ENCODE data around the gene LRRC36.

Gene LRRC36

GRCh38 chr16:67296420-67296819 is 30.2 kb upstream of the LRRC36 start:
- no peak for DNase-seq

- no peak for DNase-seq
Observed at GRCh38 chr16:67298277-67298676, 28.3 kb upstream of the LRRC36 start.

GRCh38 chr16:67299269-67299668 is 27.3 kb upstream of the LRRC36 start:
- DNase-seq, result no peak

- no peak for DNase-seq
Observed at GRCh38 chr16:67301080-67301782, 25.4 kb upstream of the LRRC36 start.

- no peak for DNase-seq
Observed at GRCh38 chr16:67302076-67302475, 24.5 kb upstream of the LRRC36 start.

GRCh38 chr16:67302970-67303369 is 23.6 kb upstream of the LRRC36 start:
- no peak for DNase-seq

- DNase-seq, result no peak
Observed at GRCh38 chr16:67304020-67304419, 22.6 kb upstream of the LRRC36 start.

- no peak for DNase-seq
Observed at GRCh38 chr16:67305216-67306071, 21.2 kb upstream of the LRRC36 start.

GRCh38 chr16:67310561-67310960 is 16.1 kb upstream of the LRRC36 start:
- no peak for DNase-seq

GRCh38 chr16:67311607-67312488 is 14.8 kb upstream of the LRRC36 start:
- DNase-seq, result peak; percentile 41

- no peak for DNase-seq
Observed at GRCh38 chr16:67312719-67313118, 13.9 kb upstream of the LRRC36 start.

GRCh38 chr16:67317853-67318252 is 8.8 kb upstream of the LRRC36 start:
- no peak for DNase-seq

GRCh38 chr16:67326115-67326471 is 522 bp upstream of the LRRC36 start:
- DNase-seq, result no peak

GRCh38 chr16:67327743-67328142 is 1.1 kb downstream of the LRRC36 start:
- DNase-seq, result peak; percentile 61

- DNase-seq, result no peak
Observed at GRCh38 chr16:67329901-67330300, 3.3 kb downstream of the LRRC36 start.

GRCh38 chr16:67333315-67333714 is 6.7 kb downstream of the LRRC36 start:
- DNase-seq, result no peak

- no peak for DNase-seq
Observed at GRCh38 chr16:67336116-67336515, 9.5 kb downstream of the LRRC36 start.

GRCh38 chr16:67336648-67337047 is 10.0 kb downstream of the LRRC36 start:
- no peak for DNase-seq

GRCh38 chr16:67339453-67339852 is 12.8 kb downstream of the LRRC36 start:
- peak; percentile 7 for DNase-seq

- DNase-seq, result no peak
Observed at GRCh38 chr16:67341250-67341649, 14.6 kb downstream of the LRRC36 start.

GRCh38 chr16:67342616-67343015 is 16.0 kb downstream of the LRRC36 start:
- DNase-seq, result no peak

- DNase-seq, result peak; percentile 7
Observed at GRCh38 chr16:67345401-67345800, 18.8 kb downstream of the LRRC36 start.

- DNase-seq, result no peak
Observed at GRCh38 chr16:67346341-67346740, 19.7 kb downstream of the LRRC36 start.
